EH (cell line): ENCODE data around the gene MAGEC1.
A peak's percentile ranks its signal among the peaks of the same experiment; 100 is the strongest.

Experiments
- DNase-seq: peaks from one replicate; pipeline ENCODE4 v3.0.0-alpha.2; 2015; ENCODE audit warnings: low read depth

Gene MAGEC1

GRCh38 chrX:141903400-141904155 is at the start of gene MAGEC1:
MAGEC1 (plus strand) TSS chrX:141903894; CDS start chrX:141905073, 1,179 bp downstream.
- DNase-seq = no peak

DNA sequence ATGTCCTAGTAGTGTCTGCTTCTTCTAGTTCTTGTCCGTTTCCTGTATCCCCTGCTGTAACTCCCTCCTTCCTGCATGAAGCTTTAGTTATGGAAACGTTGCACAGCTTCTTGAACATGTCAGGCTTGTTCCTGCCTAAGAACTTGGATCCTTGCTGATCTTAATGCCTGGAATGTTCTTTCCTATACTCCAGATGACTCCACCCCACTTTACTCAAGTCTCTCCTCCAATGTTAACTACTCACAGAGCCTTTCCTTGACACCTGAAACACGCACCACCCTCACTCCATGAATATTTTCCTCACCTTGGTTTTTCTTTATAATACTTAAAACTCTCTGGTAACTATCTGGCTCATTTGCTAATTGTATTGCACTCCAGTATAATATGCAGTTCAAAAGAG is 46.2 kb upstream of the MAGEC1 start:
- no peak for DNase-seq

DNA sequence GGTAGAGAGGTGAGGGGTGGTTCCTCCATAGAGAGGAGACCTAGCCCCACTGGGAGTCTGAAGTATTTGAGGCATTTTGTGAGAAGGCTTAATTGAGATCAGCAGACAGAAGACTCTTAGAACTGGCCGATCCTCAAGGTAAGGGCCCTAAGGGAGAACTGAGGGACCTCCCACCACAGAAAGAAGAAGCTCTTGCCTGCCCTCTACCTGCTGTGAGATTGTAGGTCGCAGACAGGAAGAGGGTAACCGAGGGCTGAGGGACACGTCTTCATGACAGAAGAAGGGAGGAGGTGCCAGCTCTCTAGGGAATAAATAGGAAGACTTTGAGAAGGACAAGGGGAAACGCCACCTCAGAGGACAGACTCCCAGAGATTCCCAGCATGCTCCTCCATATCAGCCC is 24.1 kb upstream of the MAGEC1 start:
- no peak for DNase-seq

DNA sequence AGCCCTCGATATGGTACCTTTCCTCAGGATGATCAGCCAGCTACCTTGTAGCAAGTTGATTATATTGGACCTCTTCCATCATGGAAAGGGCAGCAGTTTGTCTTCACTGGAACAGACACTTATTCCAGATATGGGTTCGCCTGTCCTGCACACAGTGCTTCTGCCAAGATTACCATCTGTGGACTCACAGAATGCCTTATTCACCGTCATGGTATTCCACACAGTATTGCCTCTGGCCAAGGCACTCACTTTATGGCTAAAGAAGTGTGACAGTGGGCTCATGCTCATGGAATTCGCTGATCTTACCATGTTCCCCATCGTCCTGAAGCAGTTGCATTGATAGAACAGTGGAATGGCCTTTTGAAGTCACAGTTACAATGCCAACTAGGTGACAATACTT is 14.9 kb upstream of the MAGEC1 start:
- peak; percentile 80 for DNase-seq

DNA sequence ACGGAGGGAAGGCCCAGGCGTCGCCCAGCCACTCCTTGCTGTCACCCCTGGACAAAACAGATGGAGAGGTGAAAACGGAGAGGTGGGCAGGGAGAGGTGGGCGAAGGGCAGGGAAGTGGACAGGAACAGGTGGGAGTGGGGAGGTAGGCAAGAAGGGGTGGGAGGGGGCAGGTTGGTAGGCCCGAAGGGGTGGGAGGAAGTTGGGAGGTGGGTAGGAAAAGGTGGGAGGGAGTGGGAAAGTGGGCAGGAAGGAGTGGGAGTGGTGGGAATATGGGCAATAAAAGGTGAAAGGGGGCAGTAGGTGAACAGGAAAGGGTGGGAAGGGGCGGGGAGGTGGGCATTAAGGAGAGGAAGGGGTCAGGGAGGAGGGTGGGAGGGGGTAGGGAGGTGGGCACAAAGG is 9.0 kb upstream of the MAGEC1 start:
- DNase-seq = no peak

DNA sequence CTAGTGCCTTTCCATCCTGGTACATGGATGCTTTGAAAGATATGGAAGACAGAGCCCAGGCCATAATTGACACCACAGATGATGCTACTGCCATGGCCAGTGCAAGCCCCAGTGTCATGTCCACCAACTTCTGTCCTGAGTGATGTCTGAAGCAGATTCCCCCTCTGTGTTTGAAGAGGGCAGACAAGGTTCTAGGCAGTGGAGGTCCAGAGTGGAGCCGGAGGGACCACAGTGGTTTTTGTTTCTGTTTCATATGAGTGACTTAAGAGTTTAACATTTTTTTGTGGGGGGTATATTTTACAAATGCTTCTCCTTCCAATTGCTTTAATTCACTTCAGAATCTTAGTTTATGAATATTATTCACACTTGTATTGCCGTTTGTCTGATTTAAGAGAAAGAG is 6.0 kb upstream of the MAGEC1 start:
- no peak for DNase-seq

GRCh38 chrX:141902366-141902765 is 1.3 kb upstream of the MAGEC1 start:
- DNase-seq = peak; percentile 15

- no peak for DNase-seq
Measured at GRCh38 chrX:141904262-141904661, 568 bp downstream of the MAGEC1 start.

DNA sequence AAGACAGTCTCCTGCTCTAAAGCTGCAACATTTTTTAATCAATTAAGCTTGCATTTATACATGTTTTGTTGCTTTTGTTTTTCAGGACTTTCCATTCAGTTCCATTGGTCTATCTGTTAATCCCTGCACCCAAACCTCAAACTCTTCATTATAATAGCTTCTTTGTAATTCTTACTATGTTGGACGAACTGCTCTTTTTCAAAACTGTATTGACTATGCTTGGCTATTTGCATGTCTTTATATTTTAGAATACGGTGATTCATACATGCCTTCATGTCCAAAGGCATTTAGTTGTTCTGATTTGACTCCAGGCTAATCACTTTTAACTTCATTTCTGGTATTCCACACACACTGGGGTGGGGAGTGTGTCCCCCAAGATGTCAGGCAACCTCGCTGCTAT is 14.1 kb downstream of the MAGEC1 start:
- peak; percentile 4 for DNase-seq

- DNase-seq = peak; percentile 34
Measured at GRCh38 chrX:141924293-141924692, 20.6 kb downstream of the MAGEC1 start.

DNA sequence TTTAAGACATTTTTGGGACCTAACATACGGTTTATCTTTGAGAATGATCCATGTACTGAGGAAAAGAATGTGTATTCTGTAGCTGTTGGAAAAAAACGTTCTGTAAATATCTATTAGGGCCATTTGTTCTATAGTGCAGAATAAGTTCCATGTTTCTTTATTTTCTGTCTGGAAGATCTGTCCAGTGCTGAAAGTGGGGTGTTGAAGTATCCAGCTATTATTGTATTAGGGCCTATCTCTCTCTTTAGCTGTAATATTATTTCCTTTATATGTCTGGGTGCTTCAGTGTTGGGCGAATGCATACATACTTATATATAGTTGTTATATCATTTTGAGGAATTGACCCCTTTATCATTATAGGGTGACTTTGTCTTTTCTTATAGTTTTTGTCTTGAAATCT is 24.7 kb downstream of the MAGEC1 start:
- no peak for DNase-seq

- DNase-seq = no peak
Measured at GRCh38 chrX:141934059-141934641, 30.5 kb downstream of the MAGEC1 start.

DNA sequence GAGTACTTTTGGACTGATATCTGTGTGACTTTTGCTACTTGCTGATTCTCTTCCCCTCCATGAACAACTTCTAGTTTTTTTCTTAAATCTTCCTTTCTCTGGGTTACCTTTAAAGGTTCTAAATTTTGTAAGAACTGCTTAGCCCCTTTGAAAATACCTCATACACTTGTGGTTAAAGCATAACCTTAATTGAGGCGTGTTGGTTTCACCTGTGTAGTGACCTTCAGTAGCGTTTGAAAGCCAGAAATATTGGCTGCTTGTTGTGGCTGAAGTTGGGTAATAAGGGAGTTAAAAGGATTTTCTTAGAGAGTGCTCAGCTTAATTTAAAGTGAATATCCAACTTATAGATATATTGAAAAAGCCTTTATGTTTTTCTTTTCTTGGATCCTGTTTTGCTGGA is 32.0 kb downstream of the MAGEC1 start:
- no peak for DNase-seq

DNA sequence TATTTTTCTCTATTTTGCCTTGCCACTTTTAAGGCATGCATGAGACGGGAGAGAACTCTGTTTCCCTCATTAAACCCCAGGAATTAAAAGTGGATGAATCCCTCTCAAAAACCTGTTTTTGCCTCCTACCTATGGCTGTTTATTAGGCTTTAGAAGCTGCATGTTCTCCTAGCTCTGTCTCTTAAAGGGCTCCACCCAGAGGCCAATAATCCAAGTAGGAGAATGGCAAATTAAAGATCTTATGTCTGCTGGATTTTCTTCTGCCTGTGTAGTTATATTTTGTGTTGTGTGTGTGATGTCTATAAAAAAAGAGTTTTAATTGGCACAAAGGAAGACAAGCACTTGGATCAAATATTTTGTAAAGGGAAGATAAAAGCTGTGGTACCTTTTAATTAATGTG is 32.4 kb downstream of the MAGEC1 start:
- DNase-seq = peak; percentile 3

DNA sequence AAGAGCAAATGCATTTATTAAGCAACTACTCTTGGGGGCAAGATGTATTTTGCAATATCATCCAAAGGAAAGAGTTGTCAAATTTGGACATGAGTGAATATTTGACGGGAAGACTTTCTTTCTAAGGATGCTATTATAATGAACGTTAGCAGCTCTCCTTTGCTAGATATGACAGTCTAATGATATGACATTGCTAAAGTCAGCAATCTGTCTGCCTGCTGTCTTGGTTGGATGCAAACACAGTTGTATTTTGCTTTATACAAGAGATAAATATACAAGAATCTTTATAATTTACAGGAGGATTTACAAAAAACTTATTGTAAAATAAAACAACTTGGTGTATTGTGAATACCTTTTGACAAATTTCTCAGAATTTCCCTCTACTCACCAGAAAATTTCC is 37.5 kb downstream of the MAGEC1 start:
- DNase-seq = no peak

DNA sequence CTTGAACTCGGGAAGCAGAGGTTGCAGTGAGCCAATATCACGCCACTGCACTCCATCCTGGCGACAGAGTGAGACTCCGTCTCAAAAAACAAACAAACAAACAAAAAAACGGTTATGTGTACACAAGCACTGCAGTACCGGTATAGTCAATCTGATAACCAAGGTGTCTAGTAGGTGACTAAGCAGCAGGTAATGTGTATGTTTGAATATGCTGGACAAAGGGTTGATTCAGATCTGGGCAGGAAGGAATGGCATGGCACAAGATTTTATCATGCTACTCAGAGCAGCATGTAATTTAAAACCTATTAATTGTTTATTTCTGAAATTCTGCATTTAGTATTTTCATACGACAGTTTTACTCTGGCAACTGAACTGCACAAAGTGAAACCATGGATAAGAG is 41.7 kb downstream of the MAGEC1 start:
- DNase-seq = no peak

- DNase-seq = no peak
Measured at GRCh38 chrX:141947350-141947749, 43.7 kb downstream of the MAGEC1 start.

- DNase-seq = no peak
Measured at GRCh38 chrX:141952603-141953002, 48.9 kb downstream of the MAGEC1 start.

DNA sequence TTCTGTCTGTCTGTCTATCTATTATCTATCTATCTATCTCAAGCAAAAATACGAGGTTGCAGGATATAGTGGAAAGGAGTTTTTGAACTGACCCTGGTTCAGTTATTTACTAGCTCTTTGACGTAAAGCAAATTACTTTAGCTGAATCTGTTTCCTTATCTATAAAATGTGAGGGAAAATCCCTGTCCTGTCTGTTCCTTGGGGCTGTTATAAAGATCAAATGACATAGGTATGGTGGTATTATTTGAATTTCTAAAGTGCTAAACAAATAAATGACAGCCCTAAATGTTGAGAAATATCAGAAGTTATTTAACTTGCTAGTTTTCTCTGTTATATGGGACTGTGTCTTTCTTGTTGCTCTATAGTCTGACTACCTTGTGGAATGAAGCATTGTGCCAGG is 55.0 kb downstream of the MAGEC1 start:
- no peak for DNase-seq
